ENCODE results near the gene KDM4B. TPM values are rescaled to one million over a fixed set of nuclear protein-coding genes. Genes with fewer than 3 reads are reported as not detected.
"Not testable (repeated sequence)": the region's sequence is repeated elsewhere in the genome, so short reads cannot be mapped to it uniquely, and the experiment has no call there.

The KDM4B gene
- total RNA-seq, 2 experiments from 2014 or later, result 24.4 to 25.0 TPM

- ChIA-PET CTCF (interaction anchor here (0.7 kb wide), 1 partner anchor 619 kb away, joined by 3 read pairs; no protein-coding TSS in a partner anchor), POLR2A (no interaction called here)
Observed at GRCh38 chr19:5156231-5156986, 187.5 kb downstream of the KDM4B start.

GRCh38 chr19:5157186-5157585, 188.3 kb downstream of the KDM4B start:
- ChIA-PET POLR2A (no interaction called here), CTCF (interaction anchor here (0.7 kb wide), 1 partner anchor 620 kb away, joined by 3 read pairs; no protein-coding TSS in a partner anchor)

DNA sequence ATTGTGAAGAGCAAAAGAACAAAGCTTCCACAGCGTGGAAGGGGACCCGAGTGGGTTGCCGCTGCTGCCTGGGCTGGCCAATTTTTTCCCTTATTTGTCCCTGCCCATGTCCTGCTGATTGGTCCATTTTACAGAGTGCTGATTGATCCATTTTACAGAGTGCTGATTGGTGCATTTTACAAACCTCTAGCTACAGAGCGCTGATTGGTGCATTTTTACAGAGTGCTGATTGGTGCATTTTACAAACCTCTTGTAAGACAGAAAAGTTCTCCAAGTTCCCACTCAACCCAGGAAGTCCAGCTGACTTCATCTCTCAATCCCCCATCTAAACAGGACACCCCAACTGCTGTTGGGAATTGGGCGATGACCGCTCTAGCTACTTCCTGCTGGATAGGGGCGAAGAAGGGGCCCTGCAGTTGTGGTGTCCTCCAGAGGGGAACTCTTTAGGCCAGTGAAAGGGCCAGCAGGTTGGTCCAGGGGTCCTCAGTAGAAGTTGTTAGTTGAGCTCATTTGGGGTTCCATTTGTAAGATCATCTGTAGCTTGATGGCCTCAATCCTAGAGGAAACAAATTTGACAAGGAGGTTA, 189.7 kb downstream of the KDM4B start:
- CTCF ChIA-PET, POLR2A ChIA-PET: not testable (repeated sequence)

- CTCF ChIA-PET, POLR2A ChIA-PET: not testable (repeated sequence)
Observed at GRCh38 chr19:5160158-5160795, 191.4 kb downstream of the KDM4B start.

GRCh38 chr19:5164845-5165696, 196.2 kb downstream of the KDM4B start:
- POLR2A ChIA-PET, CTCF ChIA-PET: not testable (repeated sequence)

- ChIA-PET POLR2A (no interaction called here), CTCF (no interaction called here)
Observed at GRCh38 chr19:5165697-5166019, 196.7 kb downstream of the KDM4B start.

GRCh38 chr19:5166262-5166661, 197.3 kb downstream of the KDM4B start:
- CTCF ChIA-PET, result no interaction called here

DNA sequence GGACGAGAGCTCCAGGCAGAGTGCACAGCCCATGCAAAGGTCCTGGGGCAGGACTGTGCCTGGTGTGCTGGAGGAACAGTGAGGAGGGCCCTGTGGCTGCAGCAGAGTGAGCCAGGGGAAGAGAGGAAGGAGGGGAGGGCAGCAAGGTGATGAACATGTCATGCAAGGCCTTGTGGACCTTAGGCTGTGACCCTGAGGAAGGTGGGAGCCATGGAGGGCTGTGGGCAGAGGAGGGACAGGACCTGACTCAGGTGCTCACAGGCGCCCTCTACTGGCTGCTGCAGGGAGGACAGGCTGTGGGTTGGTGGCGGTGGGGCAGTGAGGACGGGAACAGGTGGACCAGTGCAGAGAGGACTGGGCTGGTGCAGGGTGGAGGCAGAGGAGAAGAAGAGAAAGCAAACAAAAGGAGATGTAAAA, 201.4 kb downstream of the KDM4B start:
- ChIA-PET CTCF (interaction anchor here (1.7 kb wide), 1 partner anchor 61 kb away, joined by 3 read pairs; no protein-coding TSS in a partner anchor), POLR2A (no interaction called here)

More at GRCh38 chr19:5166262-5166661, 197.3 kb downstream of the KDM4B start:
- POLR2A ChIA-PET, result no interaction called here

GRCh38 chr19:5171711-5172110, 202.8 kb downstream of the KDM4B start:
- POLR2A ChIA-PET, result no interaction called here
- CTCF ChIA-PET, result interaction anchor here (0.6 to 1.9 kb wide), 4 partner anchors 10 to 390 kb away, joined by 3 to 5 read pairs (median 3); no protein-coding TSS in a partner anchor

DNA sequence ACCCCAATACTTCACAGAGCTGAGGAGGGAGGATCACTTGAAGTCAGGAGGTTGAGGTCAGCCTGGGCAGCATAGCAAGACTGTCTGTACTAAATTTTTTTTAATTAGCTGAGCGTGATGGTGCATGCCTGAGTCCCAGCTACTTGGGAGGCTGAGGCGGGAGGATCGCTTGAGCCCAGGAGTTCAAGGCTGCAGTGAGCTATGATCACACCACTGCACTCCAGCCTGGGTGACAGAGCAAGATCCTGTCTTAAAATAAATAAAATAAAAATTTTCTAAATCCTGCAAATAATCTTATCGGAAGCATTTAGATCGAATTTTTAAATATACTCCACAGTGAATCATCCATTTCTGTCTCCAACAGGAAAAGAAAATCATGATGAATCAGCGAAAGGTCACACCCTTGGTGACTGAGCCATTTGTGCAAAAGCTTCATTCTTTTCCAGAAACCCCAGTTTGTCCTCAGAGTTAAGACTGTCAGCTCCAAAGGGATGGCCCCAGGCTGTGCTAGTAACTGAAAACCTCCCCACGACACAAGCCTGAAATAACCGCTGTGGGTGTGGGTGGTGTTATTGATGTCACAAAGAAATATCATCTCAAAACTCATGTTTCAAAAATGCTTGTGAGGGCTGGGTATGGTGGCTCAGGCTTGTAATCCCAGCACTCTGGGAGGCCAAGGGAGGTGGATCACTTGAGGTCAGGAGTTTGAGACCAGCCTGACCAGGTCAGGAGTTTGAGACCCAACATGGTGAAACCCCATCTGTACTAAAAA, 204.1 kb downstream of the KDM4B start:
- POLR2A ChIA-PET, result interaction anchor here (0.5 kb wide), 1 partner anchor 27 kb away, joined by 6 read pairs; no protein-coding TSS in a partner anchor
- CTCF ChIA-PET, result interaction anchor here (1.3 to 1.9 kb wide), 2 partner anchors 11 to 12 kb away, joined by 3 to 5 read pairs; no protein-coding TSS in a partner anchor

DNA sequence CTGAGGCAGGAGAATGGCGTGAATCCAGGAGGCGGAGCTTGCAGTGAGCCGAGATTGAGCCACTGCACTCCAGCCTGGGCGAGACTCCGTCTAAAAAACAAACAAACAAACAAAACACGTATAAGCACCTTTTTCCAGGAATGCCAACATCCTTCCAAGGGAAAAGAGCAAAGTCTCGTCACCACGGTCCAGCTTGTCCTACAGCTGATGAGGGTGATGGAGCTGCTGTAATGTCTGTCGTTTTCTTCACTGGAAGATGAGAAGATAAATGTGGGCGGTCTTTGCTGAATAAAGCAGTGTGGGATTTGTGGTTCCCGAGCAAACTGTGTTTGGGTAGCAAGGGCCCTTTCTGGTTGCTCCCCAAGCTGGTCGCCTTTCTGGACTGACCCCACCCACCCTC, 205.1 kb downstream of the KDM4B start:
- ChIA-PET POLR2A (interaction anchor here (0.6 kb wide), 1 partner anchor 294 kb away, joined by 8 read pairs; no protein-coding TSS in a partner anchor), CTCF (interaction anchor here (0.6 to 1.3 kb wide), 2 partner anchors 11 to 149 kb away, joined by 3 to 4 read pairs; no protein-coding TSS in a partner anchor)

DNA sequence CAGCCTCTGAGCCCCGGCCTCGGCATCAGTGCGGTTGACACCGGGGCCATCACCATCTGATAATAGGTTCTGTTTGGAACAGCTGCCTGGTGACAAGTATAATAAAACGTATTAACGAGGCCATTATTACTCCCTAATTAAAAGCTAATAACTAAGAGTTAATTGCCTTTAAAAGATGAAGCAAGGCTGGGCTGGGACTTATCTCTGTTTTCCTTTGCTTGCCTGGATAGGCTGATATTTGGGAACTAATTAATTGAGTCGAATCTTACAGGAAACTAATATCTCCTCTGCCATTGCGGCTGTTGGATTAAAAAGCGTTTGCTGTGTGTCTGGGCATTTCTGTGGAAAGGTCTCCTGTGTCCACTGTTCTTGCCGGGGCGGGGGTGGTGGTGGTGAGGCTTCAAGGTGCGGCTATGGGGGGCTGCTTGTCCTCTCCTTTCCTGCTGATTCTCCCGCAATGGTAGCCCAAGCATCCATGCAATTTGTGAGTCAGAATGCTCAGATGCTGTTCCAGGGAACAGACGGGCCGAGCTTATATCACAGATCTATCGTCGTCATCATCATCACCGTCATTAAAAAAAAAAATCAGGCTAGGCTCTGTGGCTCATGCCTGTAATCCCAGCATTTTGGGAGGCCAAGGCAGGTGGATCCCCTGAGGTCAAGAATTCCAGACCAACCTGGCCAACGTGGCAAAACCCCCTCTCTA, 209.0 kb downstream of the KDM4B start:
- ChIA-PET CTCF (interaction anchor here (0.7 kb wide), 1 partner anchor 1252 kb away, joined by 3 read pairs; no protein-coding TSS in a partner anchor), POLR2A (no interaction called here)

- POLR2A ChIA-PET, result no interaction called here
Observed at GRCh38 chr19:5178841-5179240, 209.9 kb downstream of the KDM4B start.

DNA sequence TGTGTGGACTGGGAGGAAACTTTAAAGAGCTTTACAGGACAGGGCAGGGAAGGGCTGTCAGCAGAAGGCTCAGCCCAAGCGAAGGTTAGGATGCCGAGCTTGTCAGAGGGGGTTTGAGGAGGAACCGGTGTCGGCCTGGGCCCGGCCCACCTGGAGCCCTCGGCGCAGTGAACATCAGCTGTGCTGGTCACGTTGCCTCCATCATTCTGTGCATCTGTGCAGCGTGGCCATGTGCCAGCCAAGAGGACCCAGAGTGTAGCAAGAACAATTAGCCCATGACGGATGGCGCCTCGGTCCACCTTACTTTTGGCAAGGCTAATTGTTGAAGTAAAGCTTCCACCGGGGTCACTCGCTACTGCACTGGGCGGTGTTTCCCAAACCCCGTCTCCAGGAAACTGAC, 210.3 kb downstream of the KDM4B start:
- ChIA-PET POLR2A (no interaction called here), CTCF (no interaction called here)

More at GRCh38 chr19:5178841-5179240, 209.9 kb downstream of the KDM4B start:
- CTCF ChIA-PET, result no interaction called here

DNA sequence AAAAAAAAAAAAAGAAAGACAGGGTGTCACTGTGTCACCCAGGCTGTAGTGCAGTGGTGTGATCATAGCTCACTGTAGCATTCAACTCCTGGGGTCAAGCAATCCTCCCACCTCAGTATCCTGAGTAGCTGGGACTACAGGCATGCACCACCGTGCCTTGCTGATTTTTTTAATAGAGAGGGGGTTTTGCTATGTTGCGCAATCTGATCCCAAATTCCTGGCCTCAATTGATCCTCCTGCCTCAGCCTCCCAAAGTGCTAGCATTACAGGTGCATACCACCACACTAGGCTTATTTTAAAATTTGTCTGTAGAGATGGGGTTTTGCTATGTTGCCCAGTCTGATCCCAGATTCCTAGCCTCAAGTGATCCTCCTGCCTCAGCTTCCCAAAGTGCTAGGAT, 212.4 kb downstream of the KDM4B start:
- POLR2A ChIA-PET, result no interaction called here

GRCh38 chr19:5182751-5183150, 213.8 kb downstream of the KDM4B start:
- CTCF ChIA-PET, result no interaction called here

More for the DNA sequence above, 212.4 kb downstream of the KDM4B start:
- CTCF ChIA-PET, result no interaction called here

GRCh38 chr19:5183616-5184015, 214.7 kb downstream of the KDM4B start:
- POLR2A ChIA-PET, result no interaction called here
- CTCF ChIA-PET, result no interaction called here

More at GRCh38 chr19:5182751-5183150, 213.8 kb downstream of the KDM4B start:
- POLR2A ChIA-PET, result no interaction called here

DNA sequence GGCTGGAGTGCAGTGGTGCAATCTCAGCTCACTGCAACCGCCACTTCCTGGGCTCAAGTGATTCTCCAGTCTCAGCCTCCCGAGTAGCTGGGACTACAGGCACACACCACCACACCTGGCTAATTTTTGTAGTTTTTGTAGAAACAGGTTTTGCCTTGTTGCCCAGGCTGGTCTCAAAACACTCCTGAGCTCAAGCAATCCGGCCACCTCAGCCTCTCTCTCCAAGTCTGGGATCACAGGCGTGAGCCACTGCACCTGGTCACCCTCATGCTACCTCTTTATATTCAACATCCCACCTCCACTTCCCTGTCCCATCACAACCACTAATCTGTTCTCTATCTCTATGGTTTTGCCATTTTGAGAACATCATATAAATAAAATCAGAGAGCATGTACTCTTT, 216.0 kb downstream of the KDM4B start:
- ChIA-PET POLR2A (no interaction called here), CTCF (interaction anchor here (1.1 kb wide), 1 partner anchor 12 kb away, joined by 3 read pairs; no protein-coding TSS in a partner anchor)

All from activated CD8-positive, alpha-beta memory T cell treated with anti-CD3 and anti-CD28 coated beads for 36 hours (primary cell).